Stimulated activated CD8-positive, alpha-beta memory T cell treated with anti-CD3 and anti-CD28 coated beads, Interleukin-12 subunit alpha, Interleukin-12 subunit beta, amount 100 ng/mL, for 1 hour (primary cell): ENCODE results near the gene WNT3A.

Experiments
- DNase-seq: peaks from one replicate; pipeline ENCODE4 v3.0.0-alpha.2; 2020; ENCODE audit warnings: low read depth

Gene WNT3A

DNA sequence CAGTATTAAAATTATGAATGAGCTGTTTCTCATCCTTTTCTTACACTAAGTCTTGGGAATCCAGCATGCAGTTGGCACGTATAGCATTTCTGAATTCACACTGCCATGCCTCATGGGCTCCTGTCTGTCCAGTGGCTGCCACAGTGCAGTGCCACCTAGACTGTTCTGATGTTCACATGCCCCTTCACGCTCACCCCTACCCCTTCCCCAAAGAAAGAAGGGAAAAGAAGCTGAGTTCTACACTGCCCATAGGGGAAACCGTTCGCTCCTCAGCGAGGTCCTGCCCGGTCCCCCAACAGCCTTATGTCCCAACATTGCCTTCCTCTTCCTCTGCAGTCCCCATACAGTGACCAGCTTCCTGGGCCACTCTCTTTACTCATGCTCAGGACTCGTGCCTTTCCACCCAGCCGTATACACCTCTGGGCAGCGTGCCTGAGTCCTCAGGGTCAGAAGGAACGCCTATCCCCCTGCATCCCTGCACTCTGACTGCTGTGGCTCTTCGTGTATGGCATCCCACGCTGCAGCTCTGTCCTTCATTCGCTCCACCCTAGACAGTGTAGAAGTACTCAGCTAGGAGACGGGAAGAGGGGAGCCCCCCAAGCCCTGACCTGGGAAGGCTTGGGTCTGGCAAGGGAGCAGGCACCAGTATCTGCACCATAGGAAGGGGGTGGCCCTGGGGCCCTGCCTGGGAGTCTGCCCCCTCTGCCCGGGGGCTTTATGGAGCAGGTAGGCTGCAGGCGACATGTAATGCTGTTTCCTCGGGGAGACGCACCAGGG, 51.6 kb downstream of the WNT3A start:
- DNase-seq, result no peak

DNA sequence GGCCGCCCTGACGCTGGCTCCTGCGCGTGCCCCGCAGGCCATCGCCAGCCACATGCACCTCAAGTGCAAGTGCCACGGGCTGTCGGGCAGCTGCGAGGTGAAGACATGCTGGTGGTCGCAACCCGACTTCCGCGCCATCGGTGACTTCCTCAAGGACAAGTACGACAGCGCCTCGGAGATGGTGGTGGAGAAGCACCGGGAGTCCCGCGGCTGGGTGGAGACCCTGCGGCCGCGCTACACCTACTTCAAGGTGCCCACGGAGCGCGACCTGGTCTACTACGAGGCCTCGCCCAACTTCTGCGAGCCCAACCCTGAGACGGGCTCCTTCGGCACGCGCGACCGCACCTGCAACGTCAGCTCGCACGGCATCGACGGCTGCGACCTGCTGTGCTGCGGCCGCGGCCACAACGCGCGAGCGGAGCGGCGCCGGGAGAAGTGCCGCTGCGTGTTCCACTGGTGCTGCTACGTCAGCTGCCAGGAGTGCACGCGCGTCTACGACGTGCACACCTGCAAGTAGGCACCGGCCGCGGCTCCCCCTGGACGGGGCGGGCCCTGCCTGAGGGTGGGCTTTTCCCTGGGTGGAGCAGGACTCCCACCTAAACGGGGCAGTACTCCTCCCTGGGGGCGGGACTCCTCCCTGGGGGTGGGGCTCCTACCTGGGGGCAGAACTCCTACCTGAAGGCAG, 52.3 kb downstream of the WNT3A start:
- no peak for DNase-seq

DNA sequence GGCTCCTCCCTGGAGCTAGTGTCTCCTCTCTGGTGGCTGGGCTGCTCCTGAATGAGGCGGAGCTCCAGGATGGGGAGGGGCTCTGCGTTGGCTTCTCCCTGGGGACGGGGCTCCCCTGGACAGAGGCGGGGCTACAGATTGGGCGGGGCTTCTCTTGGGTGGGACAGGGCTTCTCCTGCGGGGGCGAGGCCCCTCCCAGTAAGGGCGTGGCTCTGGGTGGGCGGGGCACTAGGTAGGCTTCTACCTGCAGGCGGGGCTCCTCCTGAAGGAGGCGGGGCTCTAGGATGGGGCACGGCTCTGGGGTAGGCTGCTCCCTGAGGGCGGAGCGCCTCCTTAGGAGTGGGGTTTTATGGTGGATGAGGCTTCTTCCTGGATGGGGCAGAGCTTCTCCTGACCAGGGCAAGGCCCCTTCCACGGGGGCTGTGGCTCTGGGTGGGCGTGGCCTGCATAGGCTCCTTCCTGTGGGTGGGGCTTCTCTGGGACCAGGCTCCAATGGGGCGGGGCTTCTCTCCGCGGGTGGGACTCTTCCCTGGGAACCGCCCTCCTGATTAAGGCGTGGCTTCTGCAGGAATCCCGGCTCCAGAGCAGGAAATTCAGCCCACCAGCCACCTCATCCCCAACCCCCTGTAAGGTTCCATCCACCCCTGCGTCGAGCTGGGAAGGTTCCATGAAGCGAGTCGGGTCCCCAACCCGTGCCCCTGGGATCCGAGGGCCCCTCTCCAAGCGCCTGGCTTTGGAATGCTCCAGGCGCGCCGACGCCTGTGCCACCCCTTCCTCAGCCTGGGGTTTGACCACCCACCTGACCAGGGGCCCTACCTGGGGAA, 53.0 kb downstream of the WNT3A start:
- DNase-seq, result peak; percentile 36

DNA sequence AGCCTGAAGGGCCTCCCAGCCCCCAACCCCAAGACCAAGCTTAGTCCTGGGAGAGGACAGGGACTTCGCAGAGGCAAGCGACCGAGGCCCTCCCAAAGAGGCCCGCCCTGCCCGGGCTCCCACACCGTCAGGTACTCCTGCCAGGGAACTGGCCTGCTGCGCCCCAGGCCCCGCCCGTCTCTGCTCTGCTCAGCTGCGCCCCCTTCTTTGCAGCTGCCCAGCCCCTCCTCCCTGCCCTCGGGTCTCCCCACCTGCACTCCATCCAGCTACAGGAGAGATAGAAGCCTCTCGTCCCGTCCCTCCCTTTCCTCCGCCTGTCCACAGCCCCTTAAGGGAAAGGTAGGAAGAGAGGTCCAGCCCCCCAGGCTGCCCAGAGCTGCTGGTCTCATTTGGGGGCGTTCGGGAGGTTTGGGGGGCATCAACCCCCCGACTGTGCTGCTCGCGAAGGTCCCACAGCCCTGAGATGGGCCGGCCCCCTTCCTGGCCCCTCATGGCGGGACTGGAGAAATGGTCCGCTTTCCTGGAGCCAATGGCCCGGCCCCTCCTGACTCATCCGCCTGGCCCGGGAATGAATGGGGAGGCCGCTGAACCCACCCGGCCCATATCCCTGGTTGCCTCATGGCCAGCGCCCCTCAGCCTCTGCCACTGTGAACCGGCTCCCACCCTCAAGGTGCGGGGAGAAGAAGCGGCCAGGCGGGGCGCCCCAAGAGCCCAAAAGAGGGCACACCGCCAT, 53.8 kb downstream of the WNT3A start:
- DNase-seq, result no peak

DNA sequence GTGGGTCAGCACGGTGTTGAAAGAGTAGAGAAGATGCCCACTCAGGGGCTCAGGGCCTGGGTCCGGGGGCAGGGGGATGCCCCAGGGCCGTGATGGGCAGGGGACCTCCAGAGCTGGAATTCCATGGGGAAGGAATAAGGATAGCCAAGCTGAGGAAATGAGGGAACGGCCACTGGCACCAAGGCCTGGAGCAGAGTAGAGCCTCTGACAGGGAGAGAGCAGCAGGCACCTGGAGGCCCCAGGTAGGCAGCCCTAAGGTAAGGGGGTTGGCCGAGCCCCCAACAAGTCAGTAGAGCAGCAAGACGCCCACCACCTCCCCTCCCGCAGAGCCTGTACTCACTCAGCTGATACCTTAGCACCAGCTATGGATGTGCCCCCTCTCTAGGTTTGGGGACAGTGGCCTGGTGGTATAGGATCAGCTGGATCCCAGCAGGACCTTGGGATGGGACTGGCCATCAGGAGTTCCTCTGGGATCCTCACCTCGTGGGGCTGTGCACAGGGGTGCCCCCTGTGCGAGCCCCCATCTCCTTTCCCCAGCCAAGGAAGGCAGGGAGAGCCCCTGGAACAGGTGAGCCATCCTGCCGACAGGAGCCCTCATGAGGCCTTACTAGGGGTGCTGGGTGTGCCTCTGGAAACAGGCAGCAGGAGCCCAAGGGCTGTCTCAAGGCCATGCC, 54.8 kb downstream of the WNT3A start:
- DNase-seq, result no peak

DNA sequence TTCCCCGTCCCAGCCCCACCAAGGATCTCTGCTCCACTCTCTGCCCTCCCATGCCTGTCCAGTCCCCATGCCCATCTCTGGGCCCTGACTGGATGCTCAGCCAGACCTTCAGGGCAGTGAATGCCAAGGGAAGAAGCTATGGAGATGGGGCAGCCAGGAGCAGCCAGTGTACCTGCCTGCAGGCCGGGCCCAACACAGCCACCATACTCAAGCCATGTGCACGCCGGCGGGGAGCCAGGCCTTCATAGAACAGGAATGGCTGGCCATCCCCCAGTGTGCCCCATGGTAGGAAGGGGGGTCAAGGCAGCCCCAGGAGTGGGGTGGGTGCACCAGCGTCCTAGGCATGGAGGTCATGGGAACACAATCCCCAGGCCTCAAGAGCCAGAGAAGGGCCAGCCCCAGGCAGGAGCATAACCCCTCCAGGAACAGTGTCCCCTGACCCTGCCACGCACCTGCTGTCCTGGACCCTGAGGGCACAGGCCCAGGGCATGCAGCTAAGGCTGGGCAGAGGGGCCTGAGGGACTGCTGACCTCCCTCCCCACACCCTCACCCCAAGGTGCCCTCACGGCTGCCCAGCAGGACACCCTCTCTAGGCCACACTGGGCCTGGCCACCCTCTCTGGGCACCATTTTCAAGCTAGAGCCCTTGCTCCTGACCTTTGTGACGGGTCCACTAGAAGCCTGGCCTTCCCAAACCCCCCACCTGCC, 55.4 kb downstream of the WNT3A start:
- no peak for DNase-seq

DNA sequence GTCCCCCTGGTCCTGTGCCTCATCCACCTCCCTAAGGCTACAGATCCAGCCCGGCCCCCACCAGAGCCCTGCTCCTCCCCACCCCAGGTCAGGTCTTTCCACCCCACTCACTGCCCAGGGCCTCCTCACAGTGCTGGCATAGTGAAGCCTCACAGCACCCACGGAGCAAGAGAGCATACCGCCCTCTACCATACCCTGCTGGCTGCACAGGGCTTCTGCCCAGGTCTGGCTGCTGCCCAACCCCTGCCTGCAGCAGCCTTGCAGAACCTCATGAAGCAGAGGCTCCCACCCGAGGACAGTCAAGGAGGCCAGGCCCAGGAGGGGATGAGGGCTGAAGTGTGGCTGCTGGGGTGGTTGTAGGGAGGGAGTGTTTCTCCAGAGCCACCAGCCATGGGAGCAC, 56.0 kb downstream of the WNT3A start:
- no peak for DNase-seq

DNA sequence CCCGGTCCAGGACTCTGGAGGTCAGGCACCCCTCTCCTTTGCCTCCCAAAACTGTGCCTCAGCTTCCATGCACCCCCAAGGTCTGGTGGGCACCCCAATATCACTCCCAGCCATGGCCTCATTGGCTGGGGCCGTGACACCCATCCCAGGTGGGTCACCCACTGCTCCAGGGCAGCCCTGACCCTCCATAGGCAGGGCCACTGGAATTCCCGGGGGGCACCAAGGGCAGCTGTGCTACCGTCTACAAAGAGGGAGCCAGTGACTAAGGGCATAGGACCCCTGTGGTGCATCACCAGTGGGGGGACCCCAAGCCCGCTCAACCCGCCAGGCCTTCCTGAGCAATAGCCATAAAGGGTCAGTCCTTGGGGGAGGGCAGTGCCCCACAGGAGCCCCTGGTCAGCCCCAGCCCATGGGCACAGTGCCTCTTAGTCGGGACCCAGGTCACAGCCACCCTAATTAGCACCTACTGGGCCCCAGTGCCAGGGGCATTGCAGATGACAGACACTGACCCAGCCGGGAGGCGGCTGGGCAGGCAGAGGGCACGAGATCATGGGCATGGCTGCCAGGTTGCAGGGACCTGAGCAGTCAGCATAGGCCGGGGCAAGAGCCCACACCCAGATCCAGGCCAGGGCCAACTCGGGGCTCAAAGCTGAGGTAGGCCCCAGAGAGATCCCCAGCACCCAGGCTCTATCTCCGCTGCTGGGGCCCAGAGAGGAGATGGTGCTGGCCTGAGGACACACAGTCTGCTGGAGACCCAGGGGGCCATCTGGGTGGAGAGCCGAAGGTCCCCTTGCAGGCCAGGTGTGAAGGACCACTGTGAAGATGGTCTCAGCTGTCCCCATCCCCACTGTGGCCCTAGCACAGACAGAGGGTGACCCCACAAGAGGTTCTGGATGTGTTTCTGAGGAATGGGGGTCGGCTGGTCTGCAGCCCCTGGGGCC, 56.7 kb downstream of the WNT3A start:
- no peak for DNase-seq

DNA sequence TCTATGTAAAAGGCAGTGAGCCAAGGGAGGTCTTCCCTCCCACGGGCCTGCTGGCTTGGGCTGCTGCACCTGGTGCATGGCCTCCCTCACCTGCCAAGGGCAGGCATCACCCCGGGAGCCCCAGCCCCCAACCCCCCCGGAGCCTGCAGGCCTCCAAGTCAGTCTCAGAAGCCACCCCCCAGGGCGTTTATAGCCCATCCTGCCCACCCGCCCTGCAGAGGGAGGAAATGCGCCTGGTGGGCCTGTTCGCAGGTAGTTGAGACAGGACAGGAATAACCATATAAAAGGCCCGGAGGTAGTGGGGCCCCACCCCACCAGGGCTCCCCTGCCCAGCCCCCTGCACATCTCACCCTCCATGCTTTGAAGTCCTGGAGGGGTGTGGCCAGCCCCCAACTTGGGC, 57.5 kb downstream of the WNT3A start:
- no peak for DNase-seq

DNA sequence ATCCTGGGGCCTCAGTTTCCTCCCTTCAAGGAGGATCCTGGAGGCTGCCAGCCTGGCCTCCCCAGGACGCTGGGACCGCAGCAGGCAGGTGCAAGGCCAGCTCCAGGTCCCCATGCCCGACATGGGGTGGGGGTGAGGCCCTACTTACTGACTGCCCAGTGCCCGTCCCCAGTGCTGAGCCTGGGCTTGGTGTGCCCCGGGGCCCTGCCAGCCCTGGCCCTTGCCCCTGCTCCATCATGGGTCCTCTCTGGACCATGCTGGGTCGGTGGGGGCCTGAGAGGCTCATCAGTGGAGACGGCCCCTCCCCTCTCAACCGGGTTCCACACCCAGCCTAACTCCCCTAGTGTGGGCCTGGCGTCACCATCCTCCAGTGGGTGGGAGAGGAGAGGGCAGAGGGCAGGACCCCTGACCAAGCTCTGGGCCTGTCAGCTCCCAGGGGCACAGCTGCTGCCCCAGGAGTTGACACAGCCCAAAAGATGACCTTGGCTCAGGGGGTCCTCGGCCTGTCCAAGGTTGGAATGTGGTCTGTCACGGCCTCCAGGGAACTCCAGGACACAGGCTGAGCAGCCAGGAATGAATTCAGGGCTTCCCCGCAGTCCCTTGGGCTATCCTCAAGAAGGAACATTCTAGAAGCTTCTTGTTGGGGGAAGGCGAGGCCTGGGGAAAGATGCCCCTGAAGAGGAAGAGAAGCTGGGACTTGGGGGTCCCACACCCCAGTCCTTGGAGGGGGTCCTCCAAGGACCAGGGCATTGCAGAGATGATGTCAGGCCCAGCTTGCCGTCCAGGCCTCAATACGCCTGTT, 58.1 kb downstream of the WNT3A start:
- no peak for DNase-seq

DNA sequence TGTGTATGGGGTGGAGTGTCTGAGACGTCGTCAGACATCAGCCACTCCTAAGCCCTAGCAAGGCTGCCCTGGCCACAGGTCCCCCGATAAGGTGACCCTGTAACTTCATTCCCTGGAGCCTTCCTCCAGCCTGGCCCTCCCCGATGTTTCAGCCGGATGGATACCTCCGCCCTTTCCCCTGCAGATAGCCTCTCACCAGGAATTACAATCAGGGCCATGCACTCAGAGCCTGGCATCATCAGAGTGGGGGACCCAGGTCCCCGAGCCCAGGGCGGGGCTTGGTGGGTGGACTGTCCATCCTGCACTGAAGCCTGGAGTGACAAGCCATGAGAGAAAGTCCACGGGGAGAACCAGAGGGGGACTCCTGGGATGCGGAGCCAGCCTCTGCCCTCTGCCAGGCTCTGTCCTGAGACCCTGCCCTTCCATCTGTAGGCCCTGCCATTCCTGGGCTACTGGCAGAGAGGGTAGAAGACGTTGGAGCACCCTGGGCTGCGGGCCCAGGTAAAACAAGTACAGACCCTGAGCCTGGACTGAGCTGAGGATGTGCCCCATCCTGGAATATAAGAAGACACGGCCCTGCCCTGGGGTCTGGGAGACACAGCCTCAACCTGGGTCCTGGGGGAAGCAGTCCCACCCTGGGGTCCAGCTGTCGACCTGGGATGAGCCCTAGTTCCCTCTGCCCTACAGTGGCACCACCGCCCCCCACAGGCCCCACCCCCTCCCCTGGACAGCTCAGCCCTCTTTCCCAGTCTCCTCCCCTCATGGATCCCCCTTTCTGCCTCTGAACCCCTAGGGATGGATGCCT, 58.9 kb downstream of the WNT3A start:
- DNase-seq, result no peak

DNA sequence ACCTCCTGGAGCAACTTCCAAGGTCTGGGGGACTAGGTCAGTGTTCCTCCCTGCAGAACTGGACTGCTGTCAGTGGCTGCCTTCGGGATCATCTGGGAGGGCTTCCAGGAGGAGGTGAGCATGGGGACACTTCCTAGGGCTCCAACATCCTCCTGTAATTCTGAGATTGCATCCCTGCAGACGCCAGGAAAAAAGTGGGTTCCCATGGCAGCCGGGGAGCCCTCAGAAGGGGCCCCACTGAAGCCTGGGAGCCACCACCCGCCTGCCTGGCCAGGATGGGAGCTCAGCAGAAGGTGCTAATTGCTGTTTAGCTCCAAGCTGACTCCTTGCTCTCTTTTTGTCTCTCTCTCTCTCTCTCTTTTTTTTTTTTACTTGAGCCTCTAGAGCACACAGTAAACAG, 59.6 kb downstream of the WNT3A start:
- DNase-seq, result no peak

DNA sequence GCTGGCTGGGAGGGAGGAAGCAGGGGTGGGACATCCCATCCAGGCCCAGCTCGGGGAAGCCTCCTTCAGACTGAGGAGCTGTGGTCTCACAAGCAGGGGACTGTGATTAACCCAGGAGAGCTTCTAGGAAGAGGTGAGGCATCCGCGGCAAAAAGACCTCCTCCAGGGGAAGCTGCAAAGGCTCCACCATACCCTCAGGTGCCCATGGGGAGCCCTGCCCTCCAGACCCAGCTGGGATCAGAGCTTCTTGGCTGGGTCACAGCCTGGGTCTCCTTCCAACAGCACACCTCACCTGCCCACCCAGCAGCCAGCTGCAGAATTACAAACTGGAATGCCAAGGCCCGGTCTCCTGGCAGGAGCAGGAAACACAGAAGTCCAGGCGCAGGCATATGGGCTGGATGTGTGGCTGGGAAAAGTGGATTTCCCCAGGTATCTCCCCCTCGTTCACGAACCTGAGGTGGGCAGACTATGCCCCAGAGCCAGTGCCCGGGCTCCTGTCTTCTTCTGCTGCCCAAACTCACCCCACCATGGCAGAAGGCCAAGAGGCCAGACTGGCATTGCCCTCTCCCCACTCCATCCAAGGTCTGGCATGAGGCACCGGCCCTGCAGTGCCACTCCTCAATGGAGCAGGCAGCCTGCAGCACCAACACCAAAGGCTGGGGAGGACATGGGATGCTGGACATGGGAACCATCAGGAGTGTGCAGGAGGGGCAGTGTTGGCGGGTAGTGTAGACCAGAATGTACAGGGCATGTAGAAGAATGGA, 60.3 kb downstream of the WNT3A start:
- DNase-seq, result no peak

DNA sequence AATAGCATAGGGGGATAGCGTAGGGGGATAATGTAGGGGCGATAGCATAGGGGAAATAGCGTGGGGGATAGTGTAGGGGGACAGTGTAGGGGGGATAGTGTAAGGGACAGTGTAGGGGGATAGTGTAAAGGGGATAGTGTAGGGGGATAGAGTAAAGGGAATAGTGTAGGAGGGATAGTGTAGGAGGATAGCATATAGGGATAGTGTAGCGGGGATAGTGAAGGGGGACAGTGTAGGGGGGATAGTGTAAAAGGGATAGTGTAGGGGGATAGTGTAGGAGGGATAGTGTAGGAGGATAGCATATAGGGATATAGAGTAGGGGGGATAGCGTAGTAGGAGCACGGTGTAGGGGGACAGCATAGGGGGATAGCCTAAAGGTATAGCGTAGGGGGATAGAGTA, 61.6 kb downstream of the WNT3A start:
- DNase-seq, result no peak

DNA sequence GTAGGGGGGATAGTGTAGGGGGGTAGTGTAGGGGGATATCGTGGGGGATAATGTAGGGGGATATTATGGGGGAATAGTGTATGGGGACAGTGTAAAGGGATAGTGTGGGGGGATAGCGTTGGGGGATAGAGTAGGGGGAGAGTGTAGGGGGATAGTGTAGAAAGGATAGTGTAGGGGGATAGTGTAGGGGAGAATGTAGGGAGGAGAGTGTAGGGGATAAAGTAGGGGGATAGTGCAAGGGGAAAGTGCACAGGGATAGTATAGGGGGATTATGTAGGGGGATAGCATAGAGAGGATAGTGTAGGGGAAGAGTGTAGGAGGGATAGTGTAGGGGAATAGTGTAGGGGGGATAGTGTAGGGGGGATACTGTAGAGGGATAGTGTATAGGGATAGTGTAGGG, 63.4 kb downstream of the WNT3A start:
- DNase-seq, result no peak

DNA sequence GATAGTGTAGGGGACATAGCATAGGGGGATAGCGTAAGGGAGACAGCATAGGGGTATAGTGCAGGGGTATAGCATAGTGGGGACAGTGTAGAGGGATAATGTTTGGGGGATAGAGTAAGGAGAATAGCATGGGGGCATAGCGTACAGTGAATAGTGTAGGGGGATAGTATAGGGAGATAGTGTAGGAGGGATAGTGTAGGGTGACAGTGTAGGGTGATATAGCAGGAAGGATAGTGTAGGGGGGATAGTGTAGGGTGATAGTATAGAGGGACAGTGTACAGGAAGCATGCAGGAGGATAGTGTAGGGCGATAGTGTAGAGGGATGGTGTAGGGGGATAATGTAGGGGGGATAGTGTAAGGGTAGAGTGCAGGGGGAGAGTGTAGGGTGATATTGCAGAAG, 64.1 kb downstream of the WNT3A start:
- no peak for DNase-seq
